22Rv1 (cell line): Measurements from ENCODE around the gene ANKRD55.
"Not testable (repeated sequence)": the region's sequence is repeated elsewhere in the genome, so short reads cannot be mapped to it uniquely, and the experiment has no call there.

ENCODE experiments used
- H3K27ac ChIP-seq: fragments of 450-650 bp; 2 replicates; pipeline ENCODE4 v1.5.1; 2017
- CTCF ChIP-seq: fragments of 450-650 bp; IDR thresholded peaks from 2 replicates; pipeline ENCODE4 v1.5.1; 2017; ENCODE audit warnings: mild to moderate bottlenecking
- ZFX ChIP-seq: fragments of 450-650 bp; IDR thresholded peaks from 2 replicates; pipeline ENCODE4 v1.6.1; 2017; ENCODE audit warnings: antibody characterized with exemption, borderline replicate concordance

Gene ANKRD55

GRCh38 chr5:56202483-56202882 lies 30.6 kb downstream of the ANKRD55 start:
- H3K27ac ChIP-seq = no peak overlapping the region
- TF ChIP-seq CTCF = no peak
- no peak for TF ChIP-seq ZFX

DNA sequence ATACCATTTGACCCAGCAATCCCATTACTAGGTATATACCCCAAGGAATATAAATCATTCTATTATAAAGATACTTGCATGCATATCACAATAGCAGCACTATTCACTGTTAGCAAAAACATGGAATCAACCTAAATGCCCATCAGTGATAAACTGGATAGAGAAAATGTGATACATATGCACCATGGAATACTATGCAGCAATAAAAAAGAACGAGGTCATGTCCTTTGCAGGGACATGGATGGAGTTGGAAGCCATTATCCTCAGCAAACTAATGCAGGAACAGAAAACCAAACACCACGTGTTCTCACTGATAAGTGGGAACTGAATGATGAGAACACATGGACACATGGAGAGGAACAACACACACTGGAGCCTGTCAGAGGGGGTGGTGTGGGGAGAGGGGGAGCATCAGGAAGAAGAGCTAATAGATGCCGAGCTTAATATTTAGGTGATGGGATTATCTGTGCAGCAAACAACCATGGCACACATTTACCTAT lies 31.3 kb downstream of the ANKRD55 start:
- not testable (repeated sequence) for H3K27ac ChIP-seq

- no peak for TF ChIP-seq ZFX
- peak; percentile 85 for TF ChIP-seq CTCF
- no peak overlapping the region for H3K27ac ChIP-seq
Observed at GRCh38 chr5:56200971-56201666, 32.0 kb downstream of the ANKRD55 start.

- no peak overlapping the region for H3K27ac ChIP-seq
- TF ChIP-seq CTCF (no peak), ZFX (no peak)
Observed at GRCh38 chr5:56195016-56195415, 38.1 kb downstream of the ANKRD55 start.

DNA sequence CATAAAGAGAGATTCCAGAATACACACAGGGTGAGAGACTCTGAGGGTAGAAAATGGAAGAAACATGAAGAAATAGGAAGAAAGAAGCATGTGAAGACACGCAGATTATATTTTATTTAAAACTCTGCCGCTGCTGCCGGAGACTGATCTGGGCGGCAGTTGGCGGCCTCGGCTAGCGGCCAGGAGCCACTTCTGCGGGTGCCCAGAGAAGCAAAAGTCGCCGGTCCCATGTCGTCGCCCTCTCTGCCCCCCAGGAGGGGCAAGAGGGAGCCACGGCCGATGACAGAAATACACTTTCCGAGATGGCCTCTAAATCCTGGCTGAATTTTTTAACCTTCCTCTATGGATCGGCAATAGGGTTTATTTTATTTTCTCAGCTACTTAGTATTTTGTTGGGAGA lies 40.9 kb downstream of the ANKRD55 start:
- TF ChIP-seq ZFX (no peak), CTCF (no peak)
- H3K27ac ChIP-seq = no peak overlapping the region

- TF ChIP-seq ZFX (no peak), CTCF (no peak)
- no peak overlapping the region for H3K27ac ChIP-seq
Observed at GRCh38 chr5:56191656-56192055, 41.5 kb downstream of the ANKRD55 start.

- TF ChIP-seq ZFX (no peak), CTCF (no peak)
- no peak overlapping the region for H3K27ac ChIP-seq
Observed at GRCh38 chr5:56190497-56190896, 42.6 kb downstream of the ANKRD55 start.
